HG03432 (cell line): ENCODE data around the gene SFTA2.
"Not testable (repeated sequence)": the region's sequence is repeated elsewhere in the genome, so short reads cannot be mapped to it uniquely, and the experiment has no call there.

ENCODE experiments used
- ATAC-seq: cut with Tn5 transposase; IDR thresholded peaks from one replicate; pipeline ENCODE4 v1.9.1; 2021; ENCODE audit warnings: mild to moderate bottlenecking, moderate library complexity; ENCODE audit not compliant: unreplicated experiment

SFTA2 gene

GRCh38 chr6:30944051-30944450 is 12.1 kb upstream of the SFTA2 start:
- ATAC-seq: no peak

GRCh38 chr6:30942338-30943060 is 10.5 kb upstream of the SFTA2 start:
- ATAC-seq: no peak

GRCh38 chr6:30940361-30940986 is 8.5 kb upstream of the SFTA2 start, which contains the start of gene MUCL3:
MUCL3 (plus strand) TSS chr6:30940973; CDS start chr6:30941000, 27 bp downstream.
- ATAC-seq: no peak

- ATAC-seq: no peak
These were observed 7.5 kb upstream of the SFTA2 start for GRCh38 chr6:30939473-30939872.

GRCh38 chr6:30938730-30939129 is 6.8 kb upstream of the SFTA2 start:
- no peak for ATAC-seq

GRCh38 chr6:30937265-30937664 is 5.3 kb upstream of the SFTA2 start:
- no peak for ATAC-seq

GRCh38 chr6:30935018-30935417 is 3.0 kb upstream of the SFTA2 start:
- ATAC-seq: no peak

GRCh38 chr6:30932665-30933365 is 845 bp upstream of the SFTA2 start:
- no peak for ATAC-seq

- ATAC-seq: no peak
These were observed 698 bp downstream of the SFTA2 start for GRCh38 chr6:30931272-30931671.

GRCh38 chr6:30930506-30930905 is 1.5 kb downstream of the SFTA2 start:
- no peak for ATAC-seq

GRCh38 chr6:30928677-30929076 is 3.3 kb downstream of the SFTA2 start:
- no peak for ATAC-seq

- not testable (repeated sequence) for ATAC-seq
These were observed 4.9 kb downstream of the SFTA2 start for GRCh38 chr6:30927080-30927479.

- no peak for ATAC-seq
These were observed 5.3 kb downstream of the SFTA2 start for GRCh38 chr6:30926644-30927043.

GRCh38 chr6:30924040-30924627 is 7.8 kb downstream of the SFTA2 start:
- not testable (repeated sequence) for ATAC-seq

- ATAC-seq: no peak
These were observed 9.5 kb downstream of the SFTA2 start for GRCh38 chr6:30922447-30922852.

GRCh38 chr6:30918670-30919069 is 13.3 kb downstream of the SFTA2 start:
- ATAC-seq: no peak

- no peak for ATAC-seq
These were observed 14.5 kb downstream of the SFTA2 start for GRCh38 chr6:30917487-30917886.

- no peak for ATAC-seq
These were observed 14.9 kb downstream of the SFTA2 start for GRCh38 chr6:30917041-30917440.

- no peak for ATAC-seq
These were observed 16.4 kb downstream of the SFTA2 start for GRCh38 chr6:30915591-30915946.

- no peak for ATAC-seq
These were observed 16.9 kb downstream of the SFTA2 start for GRCh38 chr6:30914854-30915590.
